Epithelial cell of esophagus (primary cell): ENCODE results near the gene KCNMA1.

Experiments
- DNase-seq: peaks from one replicate; pipeline ENCODE4 v3.0.0; 2010; ENCODE audit warnings: low read depth
- H3K4me3 ChIP-seq: 2 replicates; pipeline ENCODE4 v1.5.1; 2011; ENCODE audit warnings: mild to moderate bottlenecking, low read length, control low read depth
- CTCF ChIP-seq: IDR thresholded peaks from 2 replicates; pipeline ENCODE4 v1.5.1; 2011; ENCODE audit warnings: low read depth, mild to moderate bottlenecking, low read length, control low read depth, inconsistent platforms; ENCODE audit not compliant: insufficient read depth; ENCODE audit errors: missing control alignments

The KCNMA1 gene

GRCh38 chr10:77293773-77294172 is 343.8 kb downstream of the KCNMA1 start:
- no peak overlapping the region for H3K4me3 ChIP-seq
- TF ChIP-seq CTCF, result no peak
- no peak for DNase-seq

DNA sequence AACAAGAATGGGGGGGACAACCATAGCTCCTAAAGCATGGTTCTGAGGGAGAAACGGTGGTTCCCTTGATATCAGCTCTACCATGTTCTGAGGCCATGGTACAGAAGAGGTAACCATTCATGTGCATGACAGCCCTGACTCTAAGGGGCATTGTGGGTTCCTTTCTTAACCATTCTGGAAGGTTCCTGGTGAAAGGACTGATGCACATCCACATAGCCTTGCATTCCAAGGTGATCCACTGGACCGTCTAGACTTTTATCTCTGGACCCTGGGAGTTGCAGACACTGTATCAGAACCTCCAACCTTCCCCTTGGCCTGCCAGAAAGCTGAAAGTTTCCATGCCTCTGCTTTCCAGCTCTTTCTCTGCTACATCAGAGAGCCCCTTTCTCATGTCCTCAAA is 344.3 kb downstream of the KCNMA1 start:
- no peak for TF ChIP-seq CTCF
- no peak for DNase-seq

GRCh38 chr10:77291596-77292505 is 345.8 kb downstream of the KCNMA1 start:
- no peak for TF ChIP-seq CTCF
- DNase-seq, result no peak
- H3K4me3 ChIP-seq, result no peak overlapping the region

More for the DNA sequence above, 344.3 kb downstream of the KCNMA1 start:
- H3K4me3 ChIP-seq, result no peak overlapping the region

GRCh38 chr10:77290528-77291155 is 347.0 kb downstream of the KCNMA1 start:
- TF ChIP-seq CTCF, result no peak
- no peak overlapping the region for H3K4me3 ChIP-seq
- DNase-seq, result peak; percentile 88

- no peak for DNase-seq
- no peak for TF ChIP-seq CTCF
These were observed 347.8 kb downstream of the KCNMA1 start for GRCh38 chr10:77289790-77290189.

GRCh38 chr10:77289027-77289501 is 348.5 kb downstream of the KCNMA1 start:
- no peak for DNase-seq
- TF ChIP-seq CTCF, result no peak
- H3K4me3 ChIP-seq, result no peak overlapping the region

More at GRCh38 chr10:77289790-77290189, 347.8 kb downstream of the KCNMA1 start:
- no peak overlapping the region for H3K4me3 ChIP-seq
